ENCODE data around the gene MAPK8IP3. TPM values are rescaled to one million over a fixed set of nuclear protein-coding genes. Genes with fewer than 3 reads are reported as not detected.

MAPK8IP3 gene
- polyA plus RNA-seq, 3 donors: 1.1 to 185 (median 2.1) TPM

- Mint-ChIP-seq H3K27ac (no peak overlapping the region), H3K36me3 (peaks cover 35 to 61% of the 10 kb centered on the region in 2 donors), H3K4me1 (peaks cover 9% of the 10 kb centered on the region), H3K27me3 (ENCODE audit: low read depth in 3 of 3) (peaks cover 0 to 1% (median 0%) of the 10 kb centered on the region in 3 donors), H3K9me3 (peaks cover 0 to 2% (median 0%) of the 10 kb centered on the region in 7 donors), H3K4me3 (no peak overlapping the region)
- Histone ChIP-seq H4K20me1 (ENCODE audit: insufficient read depth, low read length) (peaks cover 40% of the 10 kb centered on the region), H2AFZ (ENCODE audit: insufficient read depth, low read depth, low read length, poor library complexity, severe bottlenecking) (no peak overlapping the region), H3K4me3 (replicated peaks in 1 of 3; ENCODE audit: low read depth in 2 of 3, low read length in 3 of 3) (no peak overlapping the region), H3K36me3 (replicated peaks in 1 of 2; ENCODE audit: control insufficient read depth in 1 of 2, insufficient read depth in 2 of 2, low read length in 2 of 2) (peaks cover 72% of the 10 kb centered on the region in 2 donors), H3K27me3 (ENCODE audit: control insufficient read depth in 2 of 2, insufficient read depth in 2 of 2, low read length in 2 of 2) (no peaks in the 10 kb centered on the region), H3K27ac (ENCODE audit: low read depth in 1 of 2, low read length in 2 of 2) (no peak overlapping the region), H3K9me3 (replicated peaks in 1 of 2; ENCODE audit: control insufficient read depth in 1 of 2, insufficient read depth in 1 of 2, low read length in 2 of 2) (no peaks in the 10 kb centered on the region), H3K9ac (ENCODE audit: insufficient read depth, low read length, poor library complexity, severe bottlenecking) (no peak overlapping the region), H3K79me2 (ENCODE audit: insufficient read depth, low read length) (peaks cover 8% of the 10 kb centered on the region), H3K4me1 (ENCODE audit: control insufficient read depth in 1 of 2, insufficient read depth in 2 of 2, low read length in 2 of 2) (peaks cover 10 to 14% of the 10 kb centered on the region in 2 donors), H3K4me2 (replicated peaks; ENCODE audit: extremely low read depth, low read length, poor library complexity, severe bottlenecking) (no peak overlapping the region)
- DNase-seq: no peak
- intact Hi-C loops (cut with micrococcal nuclease): no loop called here
- WGBS (ENCODE audit: insufficient coverage): 95% methylated on average over 18 of the region's 18 CpGs
- TF ChIP-seq, protein P1, sequence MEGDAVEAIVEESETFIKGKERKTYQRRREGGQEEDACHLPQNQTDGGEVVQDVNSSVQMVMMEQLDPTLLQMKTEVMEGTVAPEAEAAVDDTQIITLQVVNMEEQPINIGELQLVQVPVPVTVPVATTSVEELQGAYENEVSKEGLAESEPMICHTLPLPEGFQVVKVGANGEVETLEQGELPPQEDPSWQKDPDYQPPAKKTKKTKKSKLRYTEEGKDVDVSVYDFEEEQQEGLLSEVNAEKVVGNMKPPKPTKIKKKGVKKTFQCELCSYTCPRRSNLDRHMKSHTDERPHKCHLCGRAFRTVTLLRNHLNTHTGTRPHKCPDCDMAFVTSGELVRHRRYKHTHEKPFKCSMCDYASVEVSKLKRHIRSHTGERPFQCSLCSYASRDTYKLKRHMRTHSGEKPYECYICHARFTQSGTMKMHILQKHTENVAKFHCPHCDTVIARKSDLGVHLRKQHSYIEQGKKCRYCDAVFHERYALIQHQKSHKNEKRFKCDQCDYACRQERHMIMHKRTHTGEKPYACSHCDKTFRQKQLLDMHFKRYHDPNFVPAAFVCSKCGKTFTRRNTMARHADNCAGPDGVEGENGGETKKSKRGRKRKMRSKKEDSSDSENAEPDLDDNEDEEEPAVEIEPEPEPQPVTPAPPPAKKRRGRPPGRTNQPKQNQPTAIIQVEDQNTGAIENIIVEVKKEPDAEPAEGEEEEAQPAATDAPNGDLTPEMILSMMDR (IDR thresholded peaks at IDR 0.05): no peak
These were observed 60.7 kb downstream of the MAPK8IP3 start for GRCh38 chr16:1766701-1767100.

DNA sequence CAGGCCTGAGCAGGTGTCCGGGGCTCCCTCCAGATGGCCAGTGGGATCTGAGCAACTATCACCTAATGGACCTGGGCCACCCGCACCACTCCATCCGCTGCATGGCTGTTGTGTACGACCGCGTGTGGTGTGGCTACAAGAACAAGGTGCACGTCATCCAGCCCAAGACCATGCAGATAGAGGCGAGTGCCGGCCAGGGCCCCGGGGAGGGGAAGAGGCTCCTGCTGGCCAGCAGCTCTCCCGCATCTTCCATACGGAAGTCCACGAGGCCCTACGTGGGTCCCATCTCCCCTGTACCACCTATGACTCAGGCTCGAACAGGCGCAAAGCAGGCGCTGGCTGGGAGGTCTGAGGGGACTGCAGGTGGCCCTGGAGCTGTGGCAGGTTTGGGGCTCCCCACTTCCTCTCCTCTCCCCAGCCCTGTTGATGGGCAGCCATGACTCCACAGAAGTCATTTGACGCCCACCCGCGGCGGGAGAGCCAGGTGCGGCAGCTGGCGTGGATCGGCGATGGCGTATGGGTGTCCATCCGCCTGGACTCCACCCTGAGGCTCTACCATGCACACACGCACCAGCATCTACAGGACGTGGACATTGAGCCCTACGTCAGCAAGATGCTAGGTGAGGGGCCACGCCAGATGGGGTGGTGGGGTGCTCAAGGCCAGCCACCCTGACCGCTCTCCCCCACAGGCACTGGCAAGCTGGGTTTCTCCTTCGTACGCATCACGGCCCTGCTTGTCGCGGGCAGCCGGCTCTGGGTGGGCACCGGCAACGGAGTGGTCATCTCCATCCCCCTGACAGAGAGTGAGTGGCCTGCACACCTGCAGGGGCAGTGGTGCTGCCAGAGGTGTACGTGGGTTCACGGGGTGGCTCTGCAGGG lies 61.4 kb downstream of the MAPK8IP3 start:
- no peak for DNase-seq
- Histone ChIP-seq H4K20me1 (ENCODE audit: insufficient read depth, low read length) (peaks cover 47% of the 10 kb centered on the region), H3K36me3 (replicated peaks in 1 of 2; ENCODE audit: control insufficient read depth in 1 of 2, insufficient read depth in 2 of 2, low read length in 2 of 2) (peaks cover 66% of the 10 kb centered on the region in 2 donors), H3K9me3 (replicated peaks in 1 of 2; ENCODE audit: control insufficient read depth in 1 of 2, insufficient read depth in 1 of 2, low read length in 2 of 2) (no peaks in the 10 kb centered on the region), H3K27ac (ENCODE audit: low read depth in 1 of 2, low read length in 2 of 2) (no peak overlapping the region), H3K79me2 (ENCODE audit: insufficient read depth, low read length) (peaks cover 14% of the 10 kb centered on the region), H3K4me1 (ENCODE audit: control insufficient read depth in 1 of 2, insufficient read depth in 2 of 2, low read length in 2 of 2) (peaks cover 16 to 21% of the 10 kb centered on the region in 2 donors), H2AFZ (ENCODE audit: insufficient read depth, low read depth, low read length, poor library complexity, severe bottlenecking) (no peak overlapping the region), H3K9ac (ENCODE audit: insufficient read depth, low read length, poor library complexity, severe bottlenecking) (no peak overlapping the region), H3K4me2 (replicated peaks; ENCODE audit: extremely low read depth, low read length, poor library complexity, severe bottlenecking) (no peak overlapping the region), H3K27me3 (ENCODE audit: control insufficient read depth in 2 of 2, insufficient read depth in 2 of 2, low read length in 2 of 2) (no peaks in the 10 kb centered on the region), H3K4me3 (replicated peaks in 1 of 3; ENCODE audit: low read depth in 2 of 3, low read length in 3 of 3) (no peak overlapping the region)
- intact Hi-C loops (cut with micrococcal nuclease): no loop called here
- 96% methylated on average over 31 of the region's 42 CpGs for WGBS (ENCODE audit: insufficient coverage)
- H3K27me3 Mint-ChIP-seq (ENCODE audit: low read depth in 3 of 3): peaks cover 0 to 1% (median 0%) of the 10 kb centered on the region in 3 donors
- peaks cover 16% of the 10 kb centered on the region for H3K4me1 Mint-ChIP-seq
- TF ChIP-seq, protein P1 (IDR thresholded peaks at IDR 0.05): no peak
- no peak overlapping the region for H3K27ac Mint-ChIP-seq
- peaks cover 0 to 2% (median 0%) of the 10 kb centered on the region in 7 donors for H3K9me3 Mint-ChIP-seq
- no peak overlapping the region for H3K4me3 Mint-ChIP-seq
- H3K36me3 Mint-ChIP-seq: peaks cover 32 to 57% of the 10 kb centered on the region in 2 donors
